ENCODE results near the gene BSND. TPM values are rescaled to one million over a fixed set of nuclear protein-coding genes. Genes with fewer than 3 reads are reported as not detected.

The BSND gene
- total RNA-seq, 4 donors from 2014 or later, result not detected

DNA sequence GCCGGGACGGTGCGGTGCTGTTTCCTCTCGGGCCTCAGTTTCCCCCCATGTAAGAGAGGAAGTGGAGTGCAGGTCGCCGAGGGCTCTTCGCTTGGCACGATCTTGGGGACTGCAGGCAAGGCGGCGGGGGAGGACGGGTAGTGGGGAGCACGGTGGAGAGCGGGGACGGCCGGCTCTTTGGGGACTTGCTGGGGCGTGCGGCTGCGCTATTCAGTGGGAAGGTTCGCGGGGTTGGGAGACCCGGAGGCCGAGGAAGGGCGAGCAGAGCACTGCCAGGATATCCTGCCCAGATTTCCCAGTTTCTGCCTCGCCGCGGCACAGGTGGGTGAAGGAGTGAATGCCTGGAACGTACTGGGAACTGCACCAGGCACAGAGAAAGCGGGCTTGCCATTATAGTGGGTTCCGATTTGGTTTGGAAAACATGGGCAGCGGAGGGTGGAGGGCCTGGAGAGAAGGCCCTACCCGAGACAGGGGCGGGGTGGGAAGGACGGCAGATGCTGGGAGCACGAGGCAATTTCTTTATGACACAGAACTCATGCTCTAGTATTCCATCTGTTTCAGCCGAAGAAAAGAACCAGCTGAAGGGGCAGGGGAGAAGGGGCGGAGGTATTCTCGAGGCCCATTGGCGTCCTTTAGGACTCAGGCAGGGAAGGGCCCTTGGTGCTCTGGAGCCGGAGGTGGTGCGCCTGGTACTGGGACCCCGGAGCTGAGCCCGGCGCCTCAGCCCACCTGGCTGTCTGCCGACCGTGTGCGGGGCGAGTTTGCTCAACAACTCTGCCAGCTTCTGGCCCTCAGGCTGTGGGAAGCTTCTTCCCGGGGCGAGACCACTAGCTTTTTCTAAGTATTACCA is 41.6 kb downstream of the BSND start:
- TF ChIP-seq, protein P1, sequence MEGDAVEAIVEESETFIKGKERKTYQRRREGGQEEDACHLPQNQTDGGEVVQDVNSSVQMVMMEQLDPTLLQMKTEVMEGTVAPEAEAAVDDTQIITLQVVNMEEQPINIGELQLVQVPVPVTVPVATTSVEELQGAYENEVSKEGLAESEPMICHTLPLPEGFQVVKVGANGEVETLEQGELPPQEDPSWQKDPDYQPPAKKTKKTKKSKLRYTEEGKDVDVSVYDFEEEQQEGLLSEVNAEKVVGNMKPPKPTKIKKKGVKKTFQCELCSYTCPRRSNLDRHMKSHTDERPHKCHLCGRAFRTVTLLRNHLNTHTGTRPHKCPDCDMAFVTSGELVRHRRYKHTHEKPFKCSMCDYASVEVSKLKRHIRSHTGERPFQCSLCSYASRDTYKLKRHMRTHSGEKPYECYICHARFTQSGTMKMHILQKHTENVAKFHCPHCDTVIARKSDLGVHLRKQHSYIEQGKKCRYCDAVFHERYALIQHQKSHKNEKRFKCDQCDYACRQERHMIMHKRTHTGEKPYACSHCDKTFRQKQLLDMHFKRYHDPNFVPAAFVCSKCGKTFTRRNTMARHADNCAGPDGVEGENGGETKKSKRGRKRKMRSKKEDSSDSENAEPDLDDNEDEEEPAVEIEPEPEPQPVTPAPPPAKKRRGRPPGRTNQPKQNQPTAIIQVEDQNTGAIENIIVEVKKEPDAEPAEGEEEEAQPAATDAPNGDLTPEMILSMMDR (IDR thresholded peaks at IDR 0.05), result no peak
- no peak for DNase-seq (ENCODE audit: low spot score)
- peak; percentile 28 for ATAC-seq (ENCODE audit: low FRiP score)

DNA sequence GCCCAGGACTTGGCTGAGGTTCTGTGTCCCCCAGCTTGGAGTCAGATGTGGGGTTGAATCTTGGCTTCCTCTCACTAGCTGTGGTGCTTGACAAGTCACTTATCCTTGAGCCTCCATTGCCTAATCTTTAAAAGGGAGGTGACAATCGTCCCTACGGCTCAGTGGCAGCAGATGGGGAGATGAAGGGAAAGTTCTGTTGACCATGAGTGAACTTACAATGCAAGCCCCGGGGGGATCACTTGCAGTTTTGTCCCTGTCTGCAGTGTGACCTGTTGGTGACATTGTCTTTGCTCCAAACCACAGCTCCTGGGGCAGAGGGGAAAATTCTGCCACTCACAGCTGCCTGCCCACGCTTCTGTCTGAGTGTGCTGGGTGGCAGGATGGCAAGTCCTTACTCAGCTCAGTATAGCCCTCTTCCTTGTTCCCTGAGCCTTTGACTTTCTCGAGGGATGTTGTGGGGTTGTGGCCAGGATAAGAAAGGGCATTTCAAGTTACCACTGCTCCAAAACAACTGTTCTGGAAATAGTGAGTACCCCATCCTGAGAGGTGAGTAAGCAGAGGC is 42.3 kb downstream of the BSND start:
- TF ChIP-seq, protein P1 (IDR thresholded peaks at IDR 0.05), result no peak
- no peak for ATAC-seq (ENCODE audit: low FRiP score)
- no peak for DNase-seq (ENCODE audit: low spot score)

DNA sequence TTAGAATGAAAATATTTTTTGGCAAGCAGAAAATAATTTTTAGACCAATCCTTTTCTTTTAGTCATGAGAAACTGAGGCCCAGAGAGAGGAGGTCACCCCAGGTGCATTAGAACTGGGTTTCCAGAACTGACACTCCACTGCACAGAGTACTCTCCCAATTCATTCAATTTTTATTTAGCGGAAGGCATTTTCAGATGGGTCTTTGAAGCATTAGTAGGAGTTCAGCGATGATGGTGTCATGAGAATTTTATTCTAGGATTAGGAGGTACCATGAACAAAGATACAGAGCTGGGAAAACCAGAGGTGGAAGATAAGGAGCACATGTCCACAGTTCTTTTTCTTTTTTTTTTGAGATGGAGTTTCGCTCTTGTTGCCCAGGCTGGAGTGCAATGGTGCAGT is 42.9 kb downstream of the BSND start:
- ATAC-seq (ENCODE audit: low FRiP score) (no peak), DNase-seq (ENCODE audit: low spot score) (no peak)
- TF ChIP-seq, protein P1 (IDR thresholded peaks at IDR 0.05), result no peak

DNA sequence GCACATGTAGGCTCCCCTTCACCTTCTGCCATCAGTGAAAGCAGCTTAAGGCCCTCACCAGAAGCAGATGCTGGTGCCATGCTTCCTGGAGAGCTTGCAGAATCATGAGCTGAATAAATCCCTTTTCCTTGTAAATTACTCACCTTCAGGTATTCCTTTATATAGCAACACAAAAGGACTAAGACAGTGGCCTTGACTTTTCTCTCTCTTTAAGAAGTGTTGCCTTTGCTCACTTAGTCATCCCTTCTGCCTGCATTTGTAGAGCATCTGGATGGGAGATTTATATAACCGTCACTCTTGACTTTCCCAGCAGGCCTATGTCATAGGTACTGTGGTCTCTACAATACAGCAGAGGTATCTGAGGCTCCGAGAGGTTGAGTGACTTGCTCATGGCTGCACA is 44.3 kb downstream of the BSND start:
- no peak for DNase-seq (ENCODE audit: low spot score)
- ATAC-seq (ENCODE audit: low FRiP score), result no peak
- TF ChIP-seq, protein P1 (IDR thresholded peaks at IDR 0.05), result no peak

DNA sequence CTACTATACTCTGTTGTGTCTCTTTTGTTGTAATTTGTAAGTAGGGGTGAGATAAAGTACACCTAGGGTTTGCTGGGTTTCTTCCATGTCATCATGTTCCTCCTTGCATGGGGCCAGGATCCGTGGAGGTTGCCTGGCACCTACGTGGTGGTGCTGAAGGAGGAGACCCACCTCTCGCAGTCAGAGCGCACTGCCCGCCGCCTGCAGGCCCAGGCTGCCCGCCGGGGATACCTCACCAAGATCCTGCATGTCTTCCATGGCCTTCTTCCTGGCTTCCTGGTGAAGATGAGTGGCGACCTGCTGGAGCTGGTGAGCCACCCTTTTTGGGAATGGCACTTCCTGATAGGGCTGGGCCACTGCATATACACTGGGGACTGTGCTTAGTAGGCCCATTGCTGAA is 45.0 kb downstream of the BSND start:
- TF ChIP-seq, protein P1 (IDR thresholded peaks at IDR 0.05), result no peak
- DNase-seq (ENCODE audit: low spot score), result no peak
- no peak for ATAC-seq (ENCODE audit: low FRiP score)

DNA sequence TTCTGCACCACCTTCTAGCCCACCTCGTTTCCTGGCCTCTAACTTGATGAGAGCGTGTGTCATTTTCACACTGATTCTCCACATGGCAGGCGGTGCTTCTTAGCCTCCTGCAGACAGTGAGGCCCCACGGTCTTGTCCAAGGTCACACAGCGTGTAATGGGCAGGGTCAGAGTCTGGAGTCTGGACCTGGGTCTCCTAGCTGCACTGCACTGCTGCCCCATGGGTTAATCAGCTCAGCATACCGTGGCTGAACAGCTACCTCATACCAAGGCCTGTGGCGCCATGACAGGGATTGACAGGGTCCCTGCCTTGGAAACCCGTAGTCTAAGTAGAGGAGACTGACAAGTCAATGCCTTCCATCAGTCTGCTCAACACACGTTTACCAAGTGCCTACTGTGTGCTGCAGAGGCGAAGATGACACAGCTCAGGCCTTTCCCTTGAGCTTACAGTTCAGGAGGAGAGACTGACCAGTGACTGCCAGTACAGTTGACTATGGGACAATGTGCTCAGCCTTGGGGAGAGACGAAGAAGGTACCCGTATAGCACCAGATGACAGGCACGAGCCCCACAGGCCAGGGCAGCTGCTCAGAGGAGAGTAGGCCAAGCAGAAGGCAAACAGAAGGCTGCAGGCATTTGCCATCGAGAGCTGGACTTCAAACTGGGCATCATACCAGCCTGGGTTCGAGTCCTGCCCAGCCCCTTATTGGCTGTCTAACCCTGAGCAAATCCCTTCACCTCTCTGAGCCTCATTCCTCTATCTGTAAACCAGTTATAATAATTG is 46.1 kb downstream of the BSND start:
- DNase-seq (ENCODE audit: low spot score), result no peak
- no peak for ATAC-seq (ENCODE audit: low FRiP score)
- TF ChIP-seq, protein P1 (IDR thresholded peaks at IDR 0.05), result no peak
